ENCODE data around the gene ACSF2.

Gene ACSF2

DNA sequence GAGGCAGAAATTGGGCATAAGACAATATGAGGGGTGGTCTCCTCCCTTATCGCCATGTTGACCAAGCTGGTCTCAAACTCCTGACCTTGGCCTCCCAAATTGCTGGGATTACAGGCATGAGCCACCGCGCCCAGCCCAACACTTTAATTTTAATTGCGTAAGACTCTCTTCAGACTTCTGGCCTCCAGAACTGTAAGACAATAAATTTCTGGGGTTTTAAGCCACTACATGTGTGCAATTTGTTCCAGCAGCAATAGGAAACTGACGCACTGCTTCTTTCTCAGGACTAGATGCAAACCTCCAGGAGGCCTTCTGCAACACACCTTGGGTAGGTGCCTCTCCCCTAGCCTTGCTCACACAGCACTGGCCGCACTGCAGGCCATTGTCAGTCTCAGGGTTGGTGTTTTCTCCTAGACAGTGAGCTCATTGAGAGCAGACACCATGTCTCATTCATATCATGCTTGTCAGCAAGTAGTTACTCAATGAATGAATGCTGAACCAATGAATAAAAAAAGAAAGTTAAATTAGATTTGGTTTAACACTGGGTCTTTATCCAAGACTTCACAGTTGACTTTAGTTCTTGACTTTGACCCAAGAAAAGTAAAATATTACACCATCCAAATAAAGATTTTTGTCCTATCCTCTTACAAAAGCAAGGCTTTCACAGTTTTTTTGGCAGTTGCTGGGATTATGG is 5.5 kb upstream of the ACSF2 start:
- TF ChIP-seq, protein P1, sequence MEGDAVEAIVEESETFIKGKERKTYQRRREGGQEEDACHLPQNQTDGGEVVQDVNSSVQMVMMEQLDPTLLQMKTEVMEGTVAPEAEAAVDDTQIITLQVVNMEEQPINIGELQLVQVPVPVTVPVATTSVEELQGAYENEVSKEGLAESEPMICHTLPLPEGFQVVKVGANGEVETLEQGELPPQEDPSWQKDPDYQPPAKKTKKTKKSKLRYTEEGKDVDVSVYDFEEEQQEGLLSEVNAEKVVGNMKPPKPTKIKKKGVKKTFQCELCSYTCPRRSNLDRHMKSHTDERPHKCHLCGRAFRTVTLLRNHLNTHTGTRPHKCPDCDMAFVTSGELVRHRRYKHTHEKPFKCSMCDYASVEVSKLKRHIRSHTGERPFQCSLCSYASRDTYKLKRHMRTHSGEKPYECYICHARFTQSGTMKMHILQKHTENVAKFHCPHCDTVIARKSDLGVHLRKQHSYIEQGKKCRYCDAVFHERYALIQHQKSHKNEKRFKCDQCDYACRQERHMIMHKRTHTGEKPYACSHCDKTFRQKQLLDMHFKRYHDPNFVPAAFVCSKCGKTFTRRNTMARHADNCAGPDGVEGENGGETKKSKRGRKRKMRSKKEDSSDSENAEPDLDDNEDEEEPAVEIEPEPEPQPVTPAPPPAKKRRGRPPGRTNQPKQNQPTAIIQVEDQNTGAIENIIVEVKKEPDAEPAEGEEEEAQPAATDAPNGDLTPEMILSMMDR (conservative IDR thresholded peaks at IDR 0.05) = no peak
- TF ChIP-seq ZFX (IDR thresholded peaks at IDR 0.05) = no peak
- H3K27ac ChIP-seq = no peak overlapping the region

DNA sequence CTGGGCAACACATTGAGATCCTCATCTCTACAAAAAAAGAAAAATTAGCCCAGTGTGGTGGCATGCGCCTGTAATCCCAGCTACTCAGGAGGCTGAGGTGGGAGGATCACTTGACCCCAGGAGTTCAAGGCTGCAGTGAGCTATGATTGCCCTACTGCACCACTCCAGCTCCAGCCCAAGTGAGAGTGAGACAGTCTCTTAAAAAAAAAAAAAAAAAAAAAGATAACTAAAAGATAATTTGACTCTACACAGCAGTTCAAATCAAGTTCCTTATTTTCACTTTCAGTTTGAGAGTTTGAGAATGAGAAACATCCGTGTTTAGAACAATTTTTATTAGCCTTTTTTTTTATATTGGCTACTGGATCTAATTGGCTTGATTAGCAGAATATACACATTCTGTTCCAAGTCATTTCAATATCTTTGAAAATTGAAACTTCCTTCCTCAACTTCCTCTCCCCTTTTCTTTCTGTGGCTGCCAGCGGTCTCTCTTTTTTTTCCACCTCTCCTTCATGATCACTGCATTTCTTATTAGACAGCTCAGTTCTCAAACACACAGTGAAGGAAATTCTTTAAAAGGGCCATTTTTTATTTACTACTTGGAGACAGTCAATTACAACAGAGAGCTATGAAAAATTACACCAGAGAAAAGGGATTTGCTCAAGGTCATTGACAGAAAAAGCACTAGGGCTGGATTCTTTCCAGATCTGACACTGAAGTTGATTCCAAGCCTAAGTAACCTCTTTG is 4.5 kb upstream of the ACSF2 start:
- H3K27ac ChIP-seq = no peak overlapping the region
- TF ChIP-seq ZFX (IDR thresholded peaks at IDR 0.05) = no peak
- TF ChIP-seq, protein P1 (conservative IDR thresholded peaks at IDR 0.05) = no peak

DNA sequence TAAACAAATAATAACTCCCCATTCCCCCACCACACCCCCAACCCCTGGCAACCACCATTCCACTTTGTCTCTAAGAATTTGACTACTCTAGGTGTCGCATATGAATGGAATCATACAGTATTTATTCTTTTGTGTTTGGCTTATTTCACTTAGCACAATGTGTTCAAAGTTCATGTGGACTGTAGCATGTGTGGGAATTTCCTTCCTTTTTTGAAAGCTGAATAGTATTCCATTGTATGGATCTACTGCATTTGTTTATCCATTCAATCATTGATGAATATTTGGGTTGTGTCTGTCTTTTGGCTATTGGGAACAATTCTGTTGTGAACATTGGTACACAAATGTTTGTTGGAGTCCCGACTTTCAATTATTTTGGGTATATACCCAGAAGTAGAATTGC is 3.3 kb upstream of the ACSF2 start:
- no peak overlapping the region for H3K27ac ChIP-seq
- TF ChIP-seq ZFX (IDR thresholded peaks at IDR 0.05) = no peak
- TF ChIP-seq, protein P1 (conservative IDR thresholded peaks at IDR 0.05) = no peak

DNA sequence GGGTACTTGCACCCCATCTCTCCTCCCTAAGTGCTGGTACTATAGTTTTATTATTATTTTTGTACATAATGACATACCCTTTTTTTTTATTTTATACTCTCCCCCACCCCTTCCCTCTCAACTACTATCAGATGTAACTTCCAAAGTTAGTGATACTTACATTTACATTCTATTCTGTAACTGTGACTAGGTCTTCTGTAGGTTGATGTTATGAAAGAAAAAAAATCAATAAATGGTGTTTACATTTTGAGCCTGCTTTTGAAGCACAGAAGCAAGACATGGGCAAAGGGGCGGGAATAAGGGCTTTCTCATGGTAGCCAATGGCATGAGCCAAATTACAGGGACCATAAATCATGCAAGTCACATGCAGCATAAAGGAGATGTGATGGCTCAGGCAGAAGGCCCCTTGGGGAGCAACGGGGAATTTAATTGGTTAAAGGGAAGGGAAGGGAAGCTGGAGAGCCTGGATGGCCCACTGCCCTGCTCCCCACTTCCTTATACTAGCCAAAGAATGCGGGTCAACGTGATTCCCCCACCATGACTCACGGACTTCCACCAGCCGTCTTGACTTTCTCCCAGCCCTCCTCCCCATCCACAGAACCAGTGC is 2.4 kb upstream of the ACSF2 start:
- no peak for TF ChIP-seq ZFX (IDR thresholded peaks at IDR 0.05)
- TF ChIP-seq, protein P1 (conservative IDR thresholded peaks at IDR 0.05) = no peak
- no peak overlapping the region for H3K27ac ChIP-seq

DNA sequence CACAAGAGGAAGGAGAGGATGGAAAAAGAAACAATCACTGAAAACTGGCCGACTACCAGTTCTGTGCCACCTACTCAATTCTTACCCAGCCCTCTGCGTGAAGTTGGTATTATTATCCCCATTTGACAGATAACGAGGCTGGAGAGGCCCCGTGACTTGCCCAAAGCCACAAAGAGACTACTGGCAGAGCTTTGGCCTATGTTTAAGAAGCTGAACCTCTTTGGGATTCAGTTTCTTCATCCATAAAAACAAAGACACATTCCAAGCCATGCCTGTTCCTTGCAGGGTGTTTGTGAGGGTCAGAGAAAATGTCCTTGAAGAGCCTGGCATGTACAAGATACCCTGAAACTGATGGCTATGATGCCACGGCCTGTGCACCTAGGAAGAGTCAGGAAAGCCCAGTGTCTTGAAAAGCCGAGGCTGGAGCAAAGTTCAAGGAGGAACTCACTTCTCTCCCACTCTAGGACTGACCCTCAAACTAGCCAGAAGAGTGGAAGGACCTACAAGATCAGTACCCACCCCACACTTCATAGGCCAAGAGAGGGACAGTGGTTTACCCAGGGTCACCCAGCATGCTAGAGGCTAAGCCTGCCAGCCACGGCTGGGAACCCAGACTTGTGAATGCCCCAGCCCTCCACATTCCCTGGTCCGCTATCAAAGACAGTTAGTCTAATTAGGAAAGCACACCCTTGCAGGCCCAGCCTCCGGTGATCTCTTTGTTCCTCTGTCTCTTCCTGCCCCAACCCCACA is 1.6 kb upstream of the ACSF2 start:
- no peak overlapping the region for H3K27ac ChIP-seq
- no peak for TF ChIP-seq ZFX (IDR thresholded peaks at IDR 0.05)
- TF ChIP-seq, protein P1 (conservative IDR thresholded peaks at IDR 0.05) = no peak

DNA sequence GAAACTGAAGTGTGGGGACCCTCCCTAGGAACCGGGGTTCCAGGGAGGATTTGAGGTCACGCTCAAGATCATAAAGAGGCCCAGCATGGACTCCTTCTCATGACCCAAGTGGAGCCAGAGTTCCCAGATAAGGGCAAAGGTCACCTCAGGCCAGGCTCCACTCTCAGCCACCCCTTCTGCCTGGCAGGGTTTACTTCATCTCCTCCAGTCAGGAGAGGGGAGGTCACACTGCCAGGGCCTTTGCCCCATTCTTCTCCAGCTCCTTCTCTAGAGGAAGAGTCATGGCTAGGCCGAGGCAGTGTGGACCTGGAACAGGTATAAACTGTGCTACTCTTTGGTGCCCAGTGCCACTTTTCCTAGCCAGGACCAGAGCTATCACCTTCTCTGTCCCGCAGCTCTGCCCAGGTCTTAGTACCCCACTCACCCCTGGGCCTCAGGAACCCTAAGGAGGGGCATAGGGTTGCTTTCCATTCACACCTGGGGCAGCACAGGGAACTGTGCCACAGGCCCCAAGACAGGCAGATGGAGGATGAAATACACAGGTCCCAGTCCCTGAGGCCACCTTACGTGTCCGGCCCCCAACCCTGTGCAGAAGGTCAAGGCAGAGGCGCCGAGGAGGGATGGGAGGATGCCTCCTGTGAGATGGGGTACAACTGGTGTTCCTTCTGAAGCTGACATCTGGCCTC is 879 bp upstream of the ACSF2 start:
- peak overlapping the region; percentile 37 for H3K27ac ChIP-seq
- TF ChIP-seq, protein P1 (conservative IDR thresholded peaks at IDR 0.05) = no peak
- no peak for TF ChIP-seq ZFX (IDR thresholded peaks at IDR 0.05)
